Astrocyte (in vitro differentiated cells and primary cell): ENCODE results near the gene HMCN2.

Source experiments
- EZH2 ChIP-seq: IDR thresholded peaks from 2 replicates; pipeline ENCODE4 v1.6.1; 2012; ENCODE audit warnings: mild to moderate bottlenecking, low read length, inconsistent platforms; ENCODE audit not compliant: insufficient read depth
- TF ChIP-seq, protein P1 (sequence below): IDR thresholded peaks from 2 replicates; pipeline ENCODE4 v1.5.1; 2011; ENCODE audit warnings: low read depth, mild to moderate bottlenecking, inconsistent platforms, low read length, moderate library complexity; ENCODE audit not compliant: insufficient read depth

GRCh38 chr9:130483371-130483971, 217.9 kb downstream of the HMCN2 start:
- TF ChIP-seq, protein P1, sequence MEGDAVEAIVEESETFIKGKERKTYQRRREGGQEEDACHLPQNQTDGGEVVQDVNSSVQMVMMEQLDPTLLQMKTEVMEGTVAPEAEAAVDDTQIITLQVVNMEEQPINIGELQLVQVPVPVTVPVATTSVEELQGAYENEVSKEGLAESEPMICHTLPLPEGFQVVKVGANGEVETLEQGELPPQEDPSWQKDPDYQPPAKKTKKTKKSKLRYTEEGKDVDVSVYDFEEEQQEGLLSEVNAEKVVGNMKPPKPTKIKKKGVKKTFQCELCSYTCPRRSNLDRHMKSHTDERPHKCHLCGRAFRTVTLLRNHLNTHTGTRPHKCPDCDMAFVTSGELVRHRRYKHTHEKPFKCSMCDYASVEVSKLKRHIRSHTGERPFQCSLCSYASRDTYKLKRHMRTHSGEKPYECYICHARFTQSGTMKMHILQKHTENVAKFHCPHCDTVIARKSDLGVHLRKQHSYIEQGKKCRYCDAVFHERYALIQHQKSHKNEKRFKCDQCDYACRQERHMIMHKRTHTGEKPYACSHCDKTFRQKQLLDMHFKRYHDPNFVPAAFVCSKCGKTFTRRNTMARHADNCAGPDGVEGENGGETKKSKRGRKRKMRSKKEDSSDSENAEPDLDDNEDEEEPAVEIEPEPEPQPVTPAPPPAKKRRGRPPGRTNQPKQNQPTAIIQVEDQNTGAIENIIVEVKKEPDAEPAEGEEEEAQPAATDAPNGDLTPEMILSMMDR, result no peak
- no peak for TF ChIP-seq EZH2
